GM12878 (cell line): Measurements from ENCODE around the gene ANKRD65. TPM values are rescaled to one million over a fixed set of nuclear protein-coding genes. Genes with fewer than 3 reads are reported as not detected.
A peak's percentile ranks its signal among the peaks of the same experiment; 100 is the strongest.

Source experiments
- BCLAF1 ChIP-seq: fragments of 450-650 bp; IDR thresholded peaks from 2 replicates; pipeline ENCODE4 v1.6.1; 2017; ENCODE audit warnings: antibody characterized with exemption, mild to moderate bottlenecking, moderate library complexity
- BMI1 ChIP-seq: fragments of 450-650 bp; IDR thresholded peaks from 2 replicates; pipeline ENCODE4 v1.6.1; 2016; ENCODE audit warnings: mild to moderate bottlenecking, moderate library complexity, borderline replicate concordance
- CBX5 ChIP-seq: sonication (generic); IDR thresholded peaks from 2 replicates; pipeline ENCODE4 v1.6.1; 2016; ENCODE audit warnings: low read depth, moderate library complexity, mild to moderate bottlenecking, inconsistent platforms
- E4F1 ChIP-seq: fragments of 450-650 bp; IDR thresholded peaks from 2 replicates; pipeline ENCODE4 v1.6.1; 2018; ENCODE audit warnings: borderline replicate concordance, mild to moderate bottlenecking; ENCODE audit not compliant: partially characterized antibody
- ETV6 ChIP-seq, 2 experiments: fragments of 450-650 bp in 1 of 2; IDR thresholded peaks in 1 of 2; conservative IDR thresholded peaks in 1 of 2; 2 replicates each; pipeline ENCODE4 v1.6.1; 2014; ENCODE audit warnings: antibody characterized with exemption in 1 of 2, borderline replicate concordance in 1 of 2, low read depth in 1 of 2, mild to moderate bottlenecking in 1 of 2, moderate library complexity in 1 of 2
- GATAD2B ChIP-seq: fragments of 450-650 bp; conservative IDR thresholded peaks from 2 replicates; pipeline ENCODE4 v1.6.1; 2017; ENCODE audit warnings: low read depth, mild to moderate bottlenecking, moderate library complexity
- HDGF ChIP-seq: fragments of 450-650 bp; IDR thresholded peaks from 2 replicates; pipeline ENCODE4 v1.6.1; 2016; ENCODE audit warnings: antibody characterized with exemption
- IKZF1 ChIP-seq: fragments of 450-650 bp; conservative IDR thresholded peaks from 2 replicates; pipeline ENCODE4 v1.6.1; 2017; ENCODE audit warnings: antibody characterized with exemption, mild to moderate bottlenecking
- JUNB ChIP-seq: IDR thresholded peaks from 2 replicates; pipeline ENCODE4 v1.6.1; 2016; ENCODE audit warnings: antibody characterized with exemption, mild to moderate bottlenecking
- MTA2 ChIP-seq: fragments of 450-650 bp; IDR thresholded peaks from 2 replicates; pipeline ENCODE4 v1.6.1; 2016; ENCODE audit warnings: low read depth, mild to moderate bottlenecking, moderate library complexity
- MYB ChIP-seq: fragments of 150-350 bp; IDR thresholded peaks from 2 replicates; pipeline ENCODE4 v1.6.1; 2014; ENCODE audit warnings: mild to moderate bottlenecking, low read depth, low read length, borderline replicate concordance
- NBN ChIP-seq: fragments of 450-650 bp; IDR thresholded peaks from 2 replicates; pipeline ENCODE4 v1.6.1; 2016
- NFYA ChIP-seq: IDR thresholded peaks from 2 replicates; pipeline ENCODE4 v1.6.1; 2011; ENCODE audit warnings: low read depth, mild to moderate bottlenecking, low read length, improper control_type of control experiment, borderline replicate concordance
- NKRF ChIP-seq: fragments of 450-650 bp; conservative IDR thresholded peaks from 2 replicates; pipeline ENCODE4 v1.6.1; 2017; ENCODE audit warnings: mild to moderate bottlenecking, moderate library complexity
- NR2C1 ChIP-seq: fragments of 450-650 bp; IDR thresholded peaks from 2 replicates; pipeline ENCODE4 v1.6.1; 2017; ENCODE audit warnings: antibody characterized with exemption, mild to moderate bottlenecking, moderate library complexity
- NR2F1 ChIP-seq: fragments of 450-650 bp; conservative IDR thresholded peaks from 2 replicates; pipeline ENCODE4 v1.6.1; 2017; ENCODE audit warnings: mild to moderate bottlenecking
- POLR2AphosphoS2 ChIP-seq: IDR thresholded peaks from 2 replicates; pipeline ENCODE4 v1.6.1; 2011; ENCODE audit warnings: low read depth, mild to moderate bottlenecking, low read length, improper control_type of control experiment, moderate library complexity
- POU2F2 ChIP-seq: IDR thresholded peaks from 3 replicates; pipeline ENCODE4 v1.6.1; 2011; ENCODE audit warnings: low read depth, mild to moderate bottlenecking, low read length, borderline replicate concordance
- SMARCA5 ChIP-seq: fragments of 450-650 bp; IDR thresholded peaks from 2 replicates; pipeline ENCODE4 v1.6.1; 2017; ENCODE audit warnings: mild to moderate bottlenecking
- SP1 ChIP-seq: IDR thresholded peaks from one replicate; pipeline ENCODE4 v1.6.1; 2011; ENCODE audit warnings: low read depth, low read length
- SREBF1 ChIP-seq: IDR thresholded peaks from 2 replicates; pipeline ENCODE4 v1.6.1; 2012; ENCODE audit warnings: mild to moderate bottlenecking, low read length
- SUPT20H ChIP-seq: IDR thresholded peaks from 2 replicates; pipeline ENCODE4 v1.6.1; 2011; ENCODE audit warnings: low read depth, mild to moderate bottlenecking, low read length, moderate library complexity, borderline replicate concordance; ENCODE audit not compliant: control insufficient read depth
- TCF12 ChIP-seq: IDR thresholded peaks from 2 replicates; pipeline ENCODE4 v1.6.1; 2011; ENCODE audit warnings: low read depth, mild to moderate bottlenecking, low read length
- WRNIP1 ChIP-seq: IDR thresholded peaks from 2 replicates; pipeline ENCODE4 v1.6.1; 2011; ENCODE audit warnings: low read depth, low read length, improper control_type of control experiment, borderline replicate concordance
- ZBED1 ChIP-seq: IDR thresholded peaks from 2 replicates; pipeline ENCODE4 v1.6.1; 2016; ENCODE audit warnings: borderline replicate concordance
- ZNF622 ChIP-seq: fragments of 450-650 bp; IDR thresholded peaks from 2 replicates; pipeline ENCODE4 v1.6.1; 2017; ENCODE audit warnings: mild to moderate bottlenecking, inconsistent platforms
- polyA plus RNA-seq, 11 experiments: library from polyadenylated mRNA; depleted of rRNA in 4 of 11; unstranded in 6 of 11; stranded (reverse) in 5 of 11; fragments of >200 nt; fragmentation: Nextera tagmentation in 4 of 11; fragmentation: Illumina TruSeq in 1 of 11; extraction: Ambion mirVana in 4 of 11; extraction: Trizol in 1 of 11; gene quantifications; 1 replicate in 1 of 11; 2 replicates in 10 of 11; pipeline versions ENCODE4 v1.2.1 to v1.2.3, GENCODE V29; 2011 to 2016; ENCODE audit warnings: inconsistent platforms in 2 of 11, missing spikeins in 2 of 11, low read depth in 1 of 11
- total RNA-seq, 4 experiments: library from RNA; depleted of rRNA in 3 of 4; stranded (reverse); fragments of >200 nt in 3 of 4; fragmentation: Illumina TruSeq in 1 of 4; extraction: Trizol in 1 of 4; gene quantifications; 2 replicates each; pipeline versions ENCODE4 v1.2.1 to v1.2.3, GENCODE V29; 2013 to 2021

Gene ANKRD65
- total and polyA plus RNA-seq, 10 of the 15 experiments (the other 5 are each of a cell fraction or from before 2014, with no cell fraction given), result 0.05 to 2.8 (median 0.37) TPM

GRCh38 chr1:1399187-1399871 lies 21.7 kb downstream of the ANKRD65 start, which contains the start of gene CCNL2 (continued):
- no peak for TF ChIP-seq TCF12
- TF ChIP-seq NR2C1, result peak; percentile 89
- TF ChIP-seq NKRF, result peak; percentile 63; the same call in 1 of the 2 replicates
- no peak for TF ChIP-seq BCLAF1
- TF ChIP-seq SUPT20H, result no peak
- TF ChIP-seq WRNIP1, result no peak
- TF ChIP-seq GATAD2B, result peak; percentile 87
- TF ChIP-seq SP1, result peak; percentile 99
- TF ChIP-seq BMI1, result no peak
- TF ChIP-seq NFYA, result peak; percentile 47
- TF ChIP-seq HDGF, result no peak
- peak; percentile 32; the same call in 1 of the 2 replicates for TF ChIP-seq ZBED1
- TF ChIP-seq JUNB, result no peak
- TF ChIP-seq MYB, result no peak
- peak; percentile 85 for TF ChIP-seq IKZF1
- TF ChIP-seq NBN, result no peak
- TF ChIP-seq POLR2AphosphoS2, result no peak; the same call in 1 of the 2 replicates
- TF ChIP-seq SMARCA5, result peak; percentile 68; the same call in 1 of the 2 replicates
- TF ChIP-seq ETV6 (conservative IDR thresholded peaks at IDR 0.05 in 1 of 2, IDR thresholded peaks at IDR 0.05 in 1 of 2; ENCODE audit: borderline replicate concordance in 1 of 2, low read depth in 1 of 2), result no peak
- no peak for TF ChIP-seq CBX5
- TF ChIP-seq NR2F1, result peak; percentile 72
- TF ChIP-seq POU2F2, result peak; percentile 63; the same call in 1 of the 3 replicates
- TF ChIP-seq SREBF1, result no peak
- TF ChIP-seq E4F1, result peak; percentile 86
- no peak for TF ChIP-seq ZNF622
- no peak for TF ChIP-seq MTA2
